Measurements from ENCODE around the gene FAM216B.

Gene FAM216B

GRCh38 chr13:42836930-42837690 lies 55.7 kb downstream of the FAM216B start:
- DNase-seq = no peak

Measured in SW 1271 (cell line).